DOHH2 (cell line): ENCODE measurements around the gene SLC6A6.

ENCODE experiments used
- H3F3A ChIP-seq: fragments of 200-600 bp; sonication (generic), shearing (Covaris generic); 2 replicates; pipeline ENCODE4 v1.6.0; 2016; ENCODE audit warnings: antibody characterized with exemption, mild to moderate bottlenecking; ENCODE audit not compliant: control insufficient read depth, insufficient read depth
- H3K27ac ChIP-seq: fragments of 200-600 bp; sonication (generic); 2 replicates; pipeline ENCODE4 v1.5.1; 2014; ENCODE audit warnings: low read depth, mild to moderate bottlenecking, low read length, moderate library complexity
- H3K27me3 ChIP-seq: fragments of 200-600 bp; sonication (generic); 2 replicates; pipeline ENCODE4 v1.6.1; 2014; ENCODE audit warnings: mild to moderate bottlenecking, low read length, mixed read lengths; ENCODE audit not compliant: control insufficient read depth
- H3K36me3 ChIP-seq: fragments of 200-600 bp; sonication (generic); 2 replicates; pipeline ENCODE4 v1.6.1; 2014; ENCODE audit warnings: mild to moderate bottlenecking, low read length, moderate library complexity, mixed read lengths; ENCODE audit not compliant: control insufficient read depth
- H3K4me1 ChIP-seq: fragments of 200-600 bp; sonication (generic); 2 replicates; pipeline ENCODE4 v1.6.1; 2014; ENCODE audit warnings: mild to moderate bottlenecking, low read length, mixed read lengths; ENCODE audit not compliant: control insufficient read depth
- H3K4me2 ChIP-seq: fragments of 200-600 bp; sonication (generic); 2 replicates; pipeline ENCODE4 v1.6.0; 2014; ENCODE audit warnings: mild to moderate bottlenecking, low read length, moderate library complexity
- H3K4me3 ChIP-seq: fragments of 200-600 bp; sonication (generic); 2 replicates; pipeline ENCODE4 v1.5.1; 2014; ENCODE audit warnings: mild to moderate bottlenecking, low read length, mixed read lengths
- H3K79me2 ChIP-seq: fragments of 200-600 bp; sonication (generic); 2 replicates; pipeline ENCODE4 v1.6.1; 2014; ENCODE audit warnings: mild to moderate bottlenecking, low read length, mixed read lengths; ENCODE audit not compliant: control insufficient read depth
- H3K9me2 ChIP-seq: fragments of 200-600 bp; sonication (generic); replicated peaks from 2 replicates; pipeline ENCODE4 v1.6.1; 2014; ENCODE audit warnings: mild to moderate bottlenecking, low read length, mixed read lengths; ENCODE audit not compliant: control insufficient read depth
- H3K9me3 ChIP-seq: fragments of 200-600 bp; sonication (generic); 2 replicates; pipeline ENCODE4 v1.6.1; 2014; ENCODE audit warnings: antibody characterized with exemption, low read length, mixed read lengths; ENCODE audit not compliant: control insufficient read depth, insufficient read depth
- H4K20me1 ChIP-seq: fragments of 200-600 bp; sonication (generic); 2 replicates; pipeline ENCODE4 v1.6.0; 2014; ENCODE audit warnings: low read depth, mild to moderate bottlenecking, antibody characterized with exemption, low read length, moderate library complexity; ENCODE audit not compliant: control insufficient read depth, insufficient read depth
- EZH2phosphoT487 ChIP-seq: fragments of 200-600 bp; sonication (generic); IDR thresholded peaks from 2 replicates; pipeline ENCODE4 v1.6.1; 2017; ENCODE audit warnings: borderline replicate concordance, mild to moderate bottlenecking, antibody characterized with exemption, low read length, moderate library complexity, mixed read lengths
- TF ChIP-seq, protein P1 (sequence below): fragments of 200-600 bp; sonication (generic); IDR thresholded peaks from one replicate; pipeline ENCODE4 v1.5.1; 2014; ENCODE audit warnings: antibody characterized with exemption, mild to moderate bottlenecking, low read depth, low read length; ENCODE audit not compliant: poor library complexity, severe bottlenecking

Gene SLC6A6

GRCh38 chr3:14392231-14392630 lies 10.2 kb upstream of the SLC6A6 start:
- TF ChIP-seq EZH2phosphoT487: no peak
- TF ChIP-seq, protein P1, sequence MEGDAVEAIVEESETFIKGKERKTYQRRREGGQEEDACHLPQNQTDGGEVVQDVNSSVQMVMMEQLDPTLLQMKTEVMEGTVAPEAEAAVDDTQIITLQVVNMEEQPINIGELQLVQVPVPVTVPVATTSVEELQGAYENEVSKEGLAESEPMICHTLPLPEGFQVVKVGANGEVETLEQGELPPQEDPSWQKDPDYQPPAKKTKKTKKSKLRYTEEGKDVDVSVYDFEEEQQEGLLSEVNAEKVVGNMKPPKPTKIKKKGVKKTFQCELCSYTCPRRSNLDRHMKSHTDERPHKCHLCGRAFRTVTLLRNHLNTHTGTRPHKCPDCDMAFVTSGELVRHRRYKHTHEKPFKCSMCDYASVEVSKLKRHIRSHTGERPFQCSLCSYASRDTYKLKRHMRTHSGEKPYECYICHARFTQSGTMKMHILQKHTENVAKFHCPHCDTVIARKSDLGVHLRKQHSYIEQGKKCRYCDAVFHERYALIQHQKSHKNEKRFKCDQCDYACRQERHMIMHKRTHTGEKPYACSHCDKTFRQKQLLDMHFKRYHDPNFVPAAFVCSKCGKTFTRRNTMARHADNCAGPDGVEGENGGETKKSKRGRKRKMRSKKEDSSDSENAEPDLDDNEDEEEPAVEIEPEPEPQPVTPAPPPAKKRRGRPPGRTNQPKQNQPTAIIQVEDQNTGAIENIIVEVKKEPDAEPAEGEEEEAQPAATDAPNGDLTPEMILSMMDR: peak; percentile 50
- Histone ChIP-seq H3K79me2 (no peaks in the 10 kb centered on the region), H3K9me2 (no peaks in the 10 kb centered on the region), H4K20me1 (no peaks in the 10 kb centered on the region), H3K4me2 (no peak overlapping the region), H3F3A (peaks cover 3% of the 10 kb centered on the region; the same call in 1 of the 2 replicates), H3K4me1 (peaks cover 34% of the 10 kb centered on the region), H3K36me3 (no peaks in the 10 kb centered on the region), H3K9me3 (no peaks in the 10 kb centered on the region), H3K4me3 (no peak overlapping the region), H3K27ac (no peak overlapping the region), H3K27me3 (no peaks in the 10 kb centered on the region)

DNA sequence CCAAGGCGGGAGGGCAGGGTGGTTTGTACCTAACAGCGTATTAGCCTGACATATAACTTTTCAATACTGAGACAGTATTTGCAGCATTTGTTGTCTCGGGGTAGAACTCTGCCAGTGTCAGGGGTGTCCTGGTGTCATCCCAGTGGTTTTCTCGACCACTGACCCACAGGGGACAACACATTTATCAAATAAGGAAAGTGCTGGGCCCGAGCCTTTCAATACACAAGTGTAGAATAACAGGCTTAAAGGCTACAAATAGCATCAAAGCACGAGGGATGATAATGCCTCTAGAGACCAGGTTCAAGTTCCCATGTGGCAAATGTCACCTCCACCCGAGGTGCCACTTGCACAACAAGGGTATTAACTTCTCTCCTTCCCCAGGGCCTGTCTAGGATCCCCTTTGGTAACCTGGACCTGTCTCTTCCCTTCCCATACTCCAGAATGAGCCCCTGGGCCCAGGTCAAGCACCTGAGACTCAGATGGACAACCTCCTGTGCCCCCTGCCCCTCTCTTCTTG lies 9.5 kb upstream of the SLC6A6 start:
- H3K27ac ChIP-seq: no peak overlapping the region
- H3K4me2 ChIP-seq: no peak overlapping the region
- H3K79me2 ChIP-seq: no peaks in the 10 kb centered on the region
- no peaks in the 10 kb centered on the region for H4K20me1 ChIP-seq
- H3K4me1 ChIP-seq: peaks cover 40% of the 10 kb centered on the region
- TF ChIP-seq EZH2phosphoT487: no peak
- TF ChIP-seq, protein P1: no peak
- H3K9me3 ChIP-seq: no peaks in the 10 kb centered on the region
- H3K36me3 ChIP-seq: no peaks in the 10 kb centered on the region
- no peaks in the 10 kb centered on the region for H3K9me2 ChIP-seq
- H3K27me3 ChIP-seq: no peaks in the 10 kb centered on the region
- H3K4me3 ChIP-seq: no peak overlapping the region
- H3F3A ChIP-seq: peaks cover 3% of the 10 kb centered on the region; the same call in 1 of the 2 replicates

GRCh38 chr3:14393440-14394106 lies 8.8 kb upstream of the SLC6A6 start:
- Histone ChIP-seq H3K4me3 (no peak overlapping the region), H3K36me3 (no peaks in the 10 kb centered on the region), H4K20me1 (no peaks in the 10 kb centered on the region), H3K79me2 (no peaks in the 10 kb centered on the region), H3K27ac (no peak overlapping the region), H3K9me2 (no peaks in the 10 kb centered on the region), H3K9me3 (no peaks in the 10 kb centered on the region), H3F3A (peaks cover 3% of the 10 kb centered on the region; the same call in 1 of the 2 replicates), H3K4me2 (no peak overlapping the region), H3K27me3 (no peaks in the 10 kb centered on the region), H3K4me1 (peaks cover 34% of the 10 kb centered on the region)
- TF ChIP-seq EZH2phosphoT487: no peak
- TF ChIP-seq, protein P1: no peak
